HG02623 (cell line): ENCODE data around the gene DNAH11.
"Not testable (repeated sequence)": the region's sequence is repeated elsewhere in the genome, so short reads cannot be mapped to it uniquely, and the experiment has no call there.

Source experiments
- ATAC-seq: cut with Tn5 transposase; IDR thresholded peaks from one replicate; pipeline ENCODE4 v1.9.1; 2021; ENCODE audit warnings: moderate library complexity; ENCODE audit not compliant: unreplicated experiment

The DNAH11 gene

DNA sequence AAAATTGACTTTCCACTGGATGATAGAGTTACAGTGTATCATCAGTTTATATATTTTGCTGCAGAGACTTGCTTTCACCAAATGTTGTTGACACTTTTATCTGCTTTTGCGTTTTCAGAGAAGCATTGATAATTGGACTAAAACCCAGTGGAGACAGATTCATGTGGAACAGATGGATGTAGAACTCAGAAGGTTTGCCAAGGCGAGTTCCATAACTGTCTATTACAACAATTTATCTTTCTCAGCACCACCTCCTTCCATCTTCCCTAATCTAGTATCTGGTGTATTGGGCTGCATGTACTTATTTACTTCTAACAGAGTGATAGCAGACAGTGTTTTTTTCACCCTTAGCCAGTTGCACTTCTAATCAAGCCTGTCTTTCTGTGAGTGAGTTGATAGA, 73.3 kb downstream of the DNAH11 start:
- ATAC-seq: no peak

DNA sequence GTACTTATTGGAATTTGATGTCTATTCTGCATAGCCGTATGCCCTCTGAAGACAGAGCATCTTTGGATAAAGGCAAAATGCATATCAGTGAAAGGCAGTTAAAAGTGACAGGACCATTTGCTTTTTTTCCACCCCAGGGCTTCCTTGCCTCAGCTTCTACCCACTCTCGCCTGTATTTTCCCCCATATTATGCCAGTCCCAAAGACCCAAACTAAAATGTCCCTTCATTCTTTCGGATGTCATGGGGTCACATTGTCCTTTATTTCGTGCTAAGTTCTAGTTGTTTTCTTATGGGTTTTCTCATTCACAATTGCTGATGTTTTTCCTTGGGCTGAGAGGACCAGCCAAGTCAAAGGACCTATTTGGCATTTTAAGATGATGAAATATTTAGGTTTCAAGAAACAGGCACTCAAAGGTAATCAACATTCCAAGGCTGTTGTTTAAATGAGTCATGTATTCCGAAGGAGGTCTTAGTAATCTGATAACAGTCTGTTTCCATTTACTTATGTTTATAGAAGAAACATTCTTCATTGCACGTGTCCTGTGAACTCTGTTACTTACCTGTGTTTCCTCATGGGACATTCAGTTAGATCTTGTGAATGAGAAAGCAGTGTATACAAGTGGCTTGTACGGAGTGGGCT, 74.1 kb downstream of the DNAH11 start:
- ATAC-seq: no peak

- no peak for ATAC-seq
These were observed 74.7 kb downstream of the DNAH11 start for GRCh38 chr7:21617513-21617912.

GRCh38 chr7:21617916-21618390, 75.1 kb downstream of the DNAH11 start:
- ATAC-seq: no peak

GRCh38 chr7:21618706-21619105, 75.9 kb downstream of the DNAH11 start:
- ATAC-seq: no peak

GRCh38 chr7:21620054-21620453, 77.2 kb downstream of the DNAH11 start:
- no peak for ATAC-seq

DNA sequence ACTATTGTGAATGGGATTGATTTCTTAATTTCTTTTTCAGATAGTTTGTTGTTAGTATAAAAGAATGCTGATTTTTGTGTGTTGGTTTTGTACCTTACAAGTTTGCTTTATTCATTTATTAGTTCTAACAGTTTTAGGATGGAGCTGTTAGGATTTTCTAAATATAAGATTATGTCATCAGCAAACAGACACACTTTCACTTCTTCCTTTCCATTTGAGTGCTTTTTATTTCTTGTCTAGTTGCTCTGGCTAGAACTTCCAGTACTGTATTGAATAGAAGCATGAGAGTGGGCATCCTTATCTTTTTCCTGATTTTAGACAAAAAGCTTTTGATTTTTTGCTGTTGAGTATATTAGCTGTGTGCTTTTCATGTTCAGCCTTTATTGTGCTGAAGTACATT, 81.5 kb downstream of the DNAH11 start:
- no peak for ATAC-seq

DNA sequence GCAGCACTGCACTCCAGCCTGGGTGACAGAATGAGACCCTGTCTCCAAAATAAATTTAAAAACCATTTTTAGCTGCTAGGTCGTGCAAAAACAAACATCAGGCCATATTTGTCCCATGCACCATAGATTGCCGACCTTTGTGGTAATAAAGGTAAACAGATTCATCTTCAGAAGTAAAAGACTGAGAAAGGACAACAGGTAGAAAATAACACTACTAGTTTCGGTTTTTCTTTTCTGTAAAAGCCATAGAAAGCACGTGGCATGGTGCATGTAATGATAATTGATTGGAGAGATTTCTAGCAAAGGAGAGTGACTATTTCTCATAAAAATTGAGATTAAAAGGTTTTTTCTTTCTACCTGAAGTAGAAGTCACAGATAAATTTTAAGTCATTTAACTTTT, 93.9 kb downstream of the DNAH11 start:
- ATAC-seq: no peak

DNA sequence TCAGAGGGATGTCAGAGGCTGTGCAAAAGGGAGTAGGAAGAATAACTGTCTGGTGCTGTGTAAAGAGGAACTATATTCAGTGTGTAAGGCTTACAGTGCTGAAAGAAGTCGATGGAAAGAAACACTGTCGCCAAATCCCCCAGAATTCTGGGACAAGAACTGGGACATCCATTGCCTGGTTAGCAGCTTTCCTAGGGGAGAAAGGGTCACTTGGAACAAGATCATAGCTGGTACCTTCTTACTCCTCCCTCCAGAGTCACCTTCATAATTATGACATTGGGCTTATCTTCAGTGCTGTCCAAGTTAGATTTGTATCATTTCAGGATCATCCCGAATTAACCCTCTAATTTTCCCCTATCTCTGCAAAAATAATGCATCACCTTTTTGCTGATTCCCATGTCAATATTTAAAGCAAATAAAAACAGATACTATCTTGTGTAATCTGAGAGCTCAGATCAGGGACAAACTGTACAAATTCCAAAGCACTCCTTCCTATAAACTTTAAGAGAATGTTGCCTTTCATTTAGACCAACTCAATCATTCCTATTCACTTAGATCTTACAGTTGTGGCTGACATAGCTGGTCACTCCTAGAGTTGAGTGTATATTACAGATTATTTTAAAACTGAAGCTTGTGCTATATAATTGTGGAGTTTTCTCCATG, 96.5 kb downstream of the DNAH11 start:
- no peak for ATAC-seq

DNA sequence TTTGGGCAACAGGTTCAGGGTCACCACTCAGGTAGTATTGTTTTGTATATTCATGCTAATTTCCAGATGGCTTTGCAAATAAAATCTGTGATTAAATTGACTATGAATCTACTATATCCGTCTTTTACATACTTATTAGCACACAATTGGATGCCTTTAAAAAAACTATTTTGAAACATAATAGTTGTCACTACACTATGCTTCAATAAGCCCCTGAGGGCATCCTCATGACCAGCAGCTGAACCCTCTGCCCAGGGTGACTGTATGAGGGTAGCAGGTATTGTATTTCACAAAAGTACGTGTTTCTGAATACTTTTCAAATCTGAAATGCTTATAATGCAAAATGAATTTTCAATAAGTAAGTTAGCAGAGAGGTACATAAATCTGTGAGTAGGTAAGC, 97.3 kb downstream of the DNAH11 start:
- no peak for ATAC-seq

DNA sequence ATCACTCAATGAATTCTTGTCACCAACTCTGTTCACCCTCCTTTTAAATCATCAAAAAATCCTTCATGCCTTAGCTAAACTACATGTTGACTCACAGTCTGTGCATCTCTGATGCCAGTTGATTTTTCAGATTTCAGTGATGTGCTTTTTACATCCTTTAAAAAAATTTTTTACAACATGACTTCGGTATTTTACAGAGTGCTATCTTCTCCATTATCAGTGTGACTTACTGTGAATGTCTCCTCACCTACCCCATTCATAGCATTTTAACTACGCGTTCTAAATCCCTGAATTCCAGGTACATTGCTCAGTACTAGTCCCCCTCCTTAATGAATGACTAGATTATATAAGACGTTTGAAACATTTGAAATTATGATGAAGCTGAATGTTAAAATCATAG, 98.7 kb downstream of the DNAH11 start:
- ATAC-seq: no peak

DNA sequence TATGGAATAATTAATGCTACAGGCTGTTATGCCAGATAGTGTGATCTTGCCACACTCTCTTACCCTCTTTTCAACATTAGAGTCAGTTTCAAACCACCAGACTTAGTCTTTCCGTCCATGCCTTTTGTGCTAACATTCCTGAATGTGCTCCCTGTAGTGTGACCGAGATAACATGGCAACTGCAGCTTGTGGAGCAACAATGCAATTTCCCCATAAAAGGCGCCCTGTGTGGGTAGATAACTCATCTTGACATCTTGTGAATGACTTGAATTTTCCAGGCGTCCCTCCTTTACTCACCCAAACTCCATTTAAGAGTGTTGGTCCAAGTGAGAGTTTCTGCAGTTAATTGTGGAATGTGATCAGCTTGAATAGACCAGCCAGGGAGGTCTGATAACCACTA, 99.6 kb downstream of the DNAH11 start:
- no peak for ATAC-seq

GRCh38 chr7:21651697-21652096, 108.9 kb downstream of the DNAH11 start:
- no peak for ATAC-seq

GRCh38 chr7:21653623-21654022, 110.8 kb downstream of the DNAH11 start:
- ATAC-seq: no peak

DNA sequence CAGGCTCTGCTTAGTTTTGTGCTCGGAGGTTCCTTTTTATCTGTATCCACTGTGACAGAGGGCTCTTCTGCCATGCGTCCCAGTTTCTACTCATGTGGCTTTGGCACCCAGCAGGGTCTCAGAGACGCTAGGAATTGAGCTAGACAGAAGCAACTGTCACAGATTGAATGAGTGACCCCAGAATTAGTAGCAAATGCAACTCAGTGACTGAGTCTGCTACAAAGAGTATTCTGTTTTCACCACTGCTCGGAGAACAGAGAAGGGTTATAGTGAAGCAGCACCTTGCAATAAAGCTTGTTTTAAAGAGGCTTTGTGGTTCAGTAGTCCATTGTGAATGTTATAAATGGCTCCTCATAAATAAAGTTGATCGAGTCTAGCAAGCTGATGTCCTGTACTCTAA, 113.2 kb downstream of the DNAH11 start:
- no peak for ATAC-seq

DNA sequence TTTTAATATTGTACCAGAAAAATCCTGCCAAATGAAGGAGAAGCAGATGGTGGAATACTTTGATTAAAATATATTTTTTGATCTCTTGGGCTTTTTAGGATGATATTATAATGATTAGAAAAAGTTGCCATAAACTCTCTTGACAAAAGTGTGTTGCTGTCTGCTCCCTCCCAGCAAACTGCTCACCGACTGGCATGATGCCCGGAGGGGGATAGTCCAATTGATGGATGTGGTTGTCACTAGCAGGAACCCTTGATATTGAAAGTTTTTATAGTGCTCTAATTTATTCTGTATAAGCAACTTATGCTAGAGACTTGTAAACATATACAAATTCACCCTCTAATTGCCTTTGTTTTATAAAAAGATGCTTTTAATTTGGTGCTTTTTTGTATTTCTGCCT, 114.0 kb downstream of the DNAH11 start:
- ATAC-seq: no peak

- no peak for ATAC-seq
These were observed 127.7 kb downstream of the DNAH11 start for GRCh38 chr7:21670496-21670895.

- ATAC-seq: peak; percentile 64
These were observed 129.0 kb downstream of the DNAH11 start for GRCh38 chr7:21671859-21672258.

GRCh38 chr7:21675255-21675654, 132.4 kb downstream of the DNAH11 start:
- ATAC-seq: no peak

DNA sequence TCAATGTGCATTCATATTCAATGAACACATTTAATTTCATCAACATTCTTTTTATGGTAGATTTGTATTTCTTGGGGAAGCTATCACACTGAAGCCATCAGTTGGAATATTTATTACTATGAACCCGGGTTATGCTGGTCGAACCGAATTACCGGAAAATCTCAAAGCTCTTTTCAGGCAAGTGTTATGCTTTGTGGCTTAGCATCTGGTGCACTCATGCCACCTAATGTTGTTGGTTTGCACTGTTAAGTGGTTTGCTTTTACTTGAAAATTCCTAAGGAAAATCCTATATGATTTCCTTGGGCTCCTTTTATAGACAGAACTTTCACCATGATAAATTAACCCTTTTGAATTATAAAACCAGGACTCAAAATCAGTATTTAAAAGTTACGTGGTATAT, 147.9 kb downstream of the DNAH11 start:
- ATAC-seq: no peak

DNA sequence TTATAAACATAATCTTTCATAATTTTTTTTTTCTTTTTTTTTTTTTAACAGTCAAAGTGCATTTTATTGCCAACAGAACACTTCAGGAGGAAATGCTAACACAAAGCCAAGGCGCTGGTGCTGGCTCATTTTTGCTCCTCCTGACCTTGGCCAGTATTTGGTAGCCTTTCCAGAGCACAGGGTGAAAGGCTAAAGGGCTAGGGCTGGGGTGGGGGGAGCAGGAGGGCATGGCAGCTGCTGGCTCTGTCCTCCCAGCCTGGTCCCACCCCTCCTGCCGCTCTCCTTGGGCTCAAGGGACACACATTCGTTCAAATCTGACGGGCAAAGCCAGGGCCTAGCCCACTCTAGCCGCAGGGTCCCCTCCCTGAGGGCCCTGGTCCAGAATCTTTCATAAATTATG, 148.3 kb downstream of the DNAH11 start:
- ATAC-seq: not testable (repeated sequence)

DNA sequence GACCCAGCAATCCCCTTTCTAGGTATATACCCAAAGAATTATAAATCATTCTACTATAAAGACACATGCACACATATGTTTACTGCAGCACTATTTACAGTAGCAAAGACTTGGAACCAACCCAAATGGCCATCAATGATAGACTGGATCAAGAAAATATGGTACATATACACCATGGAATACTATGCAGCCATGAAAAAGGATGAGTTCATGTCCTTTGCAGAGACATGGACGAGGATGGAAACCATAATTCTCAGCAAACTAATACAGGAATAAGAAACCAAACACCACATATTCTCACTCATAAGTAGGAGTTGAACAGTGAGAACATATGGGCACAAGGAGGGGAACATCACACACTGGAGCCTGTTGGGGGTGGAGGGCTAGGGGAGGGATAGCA, 157.7 kb downstream of the DNAH11 start:
- ATAC-seq: not testable (repeated sequence)

- no peak for ATAC-seq
These were observed 159.5 kb downstream of the DNAH11 start for GRCh38 chr7:21702303-21702702.
